ENCODE results near the gene RAD51B.

RAD51B gene

DNA sequence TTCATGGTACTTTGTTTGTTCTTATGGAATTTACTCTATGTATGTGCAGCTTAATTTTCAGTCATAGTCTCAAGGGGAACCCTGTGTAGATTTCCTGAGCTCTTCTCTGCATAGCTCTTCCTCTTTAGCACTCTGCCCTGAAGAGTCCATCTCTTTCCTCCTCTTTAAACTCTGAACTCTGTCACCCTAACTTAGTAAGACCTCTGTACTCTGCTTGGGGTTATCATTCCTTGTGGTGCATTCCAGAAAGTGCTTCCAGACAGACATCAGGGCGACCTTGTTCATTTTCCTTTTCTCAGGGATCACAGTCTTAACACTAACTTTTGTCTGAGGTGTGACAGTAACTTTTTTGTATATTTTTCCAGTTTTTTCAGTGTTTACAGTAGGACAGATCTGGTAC, 179.3 kb downstream of the RAD51B start:
- Histone ChIP-seq H3K4me3 (replicated peaks; ENCODE audit: low read depth, low read length) (no peak overlapping the region), H3K27me3 (replicated peaks; ENCODE audit: control insufficient read depth, insufficient read depth, low read length) (no peaks in the 10 kb centered on the region), H3K36me3 (ENCODE audit: control insufficient read depth, insufficient read depth, low read length) (no peaks in the 10 kb centered on the region)
- DNase-seq (ENCODE audit: extremely low read depth, insufficient read length) = no peak
- TF ChIP-seq, protein P1, sequence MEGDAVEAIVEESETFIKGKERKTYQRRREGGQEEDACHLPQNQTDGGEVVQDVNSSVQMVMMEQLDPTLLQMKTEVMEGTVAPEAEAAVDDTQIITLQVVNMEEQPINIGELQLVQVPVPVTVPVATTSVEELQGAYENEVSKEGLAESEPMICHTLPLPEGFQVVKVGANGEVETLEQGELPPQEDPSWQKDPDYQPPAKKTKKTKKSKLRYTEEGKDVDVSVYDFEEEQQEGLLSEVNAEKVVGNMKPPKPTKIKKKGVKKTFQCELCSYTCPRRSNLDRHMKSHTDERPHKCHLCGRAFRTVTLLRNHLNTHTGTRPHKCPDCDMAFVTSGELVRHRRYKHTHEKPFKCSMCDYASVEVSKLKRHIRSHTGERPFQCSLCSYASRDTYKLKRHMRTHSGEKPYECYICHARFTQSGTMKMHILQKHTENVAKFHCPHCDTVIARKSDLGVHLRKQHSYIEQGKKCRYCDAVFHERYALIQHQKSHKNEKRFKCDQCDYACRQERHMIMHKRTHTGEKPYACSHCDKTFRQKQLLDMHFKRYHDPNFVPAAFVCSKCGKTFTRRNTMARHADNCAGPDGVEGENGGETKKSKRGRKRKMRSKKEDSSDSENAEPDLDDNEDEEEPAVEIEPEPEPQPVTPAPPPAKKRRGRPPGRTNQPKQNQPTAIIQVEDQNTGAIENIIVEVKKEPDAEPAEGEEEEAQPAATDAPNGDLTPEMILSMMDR (IDR thresholded peaks at IDR 0.05; ENCODE audit: insufficient read depth, low read length, poor library complexity, severe bottlenecking) = no peak

DNA sequence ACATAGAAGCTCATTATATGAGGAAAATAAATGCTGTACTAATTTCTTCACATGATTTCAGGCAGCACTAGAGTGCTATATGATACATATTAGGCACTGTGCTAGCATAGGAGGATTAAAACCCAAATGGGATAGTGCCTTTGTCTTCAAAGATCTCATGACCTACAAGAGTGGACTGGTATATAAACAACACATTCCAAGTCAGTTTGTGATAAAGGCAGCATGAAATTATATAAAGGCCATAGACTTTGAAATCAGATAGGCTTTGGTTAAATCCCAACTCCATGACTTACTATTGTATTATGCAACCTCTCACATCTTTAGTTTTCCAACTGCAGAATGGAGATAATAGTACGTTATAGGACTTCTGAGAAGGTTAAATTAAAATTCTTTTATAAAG, 179.7 kb downstream of the RAD51B start:
- H3K27me3 ChIP-seq (replicated peaks; ENCODE audit: control insufficient read depth, insufficient read depth, low read length) = no peaks in the 10 kb centered on the region
- no peak overlapping the region for H3K4me3 ChIP-seq (replicated peaks; ENCODE audit: low read depth, low read length)
- H3K36me3 ChIP-seq (ENCODE audit: control insufficient read depth, insufficient read depth, low read length) = no peaks in the 10 kb centered on the region
- TF ChIP-seq, protein P1 (IDR thresholded peaks at IDR 0.05; ENCODE audit: insufficient read depth, low read length, poor library complexity, severe bottlenecking) = no peak
- no peak for DNase-seq (ENCODE audit: extremely low read depth, insufficient read length)

DNA sequence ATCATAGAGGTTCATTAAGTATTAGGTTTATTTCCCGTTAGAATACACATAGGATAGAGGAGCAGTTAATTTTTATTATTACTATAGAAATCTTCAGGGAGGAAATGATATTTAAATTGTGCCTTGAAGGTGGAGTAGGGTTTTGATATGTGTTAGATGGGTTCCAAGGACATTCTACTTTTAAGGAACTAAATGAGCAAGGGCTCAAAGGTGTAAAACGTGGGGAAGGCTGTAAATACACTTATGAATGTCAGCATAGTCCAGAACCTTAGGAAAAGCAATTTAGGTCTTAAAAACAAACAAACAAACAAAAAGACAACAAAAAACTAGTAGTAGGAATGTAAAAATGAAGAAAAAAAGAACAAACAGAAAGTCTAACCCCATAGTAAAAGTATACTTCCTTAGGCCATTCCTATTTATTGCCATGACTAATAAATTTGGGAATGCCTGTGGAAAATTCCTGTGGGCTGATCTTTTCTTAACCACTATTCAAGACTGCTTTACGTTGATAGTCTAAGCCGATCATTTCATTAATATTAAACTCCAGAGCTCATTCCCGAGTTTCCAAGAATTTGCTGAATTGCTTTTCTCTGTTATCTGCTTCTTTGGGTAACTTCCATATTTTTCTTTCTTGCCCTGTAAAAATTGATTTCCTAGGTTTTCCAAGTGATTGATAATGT, 180.3 kb downstream of the RAD51B start:
- Histone ChIP-seq H3K27me3 (replicated peaks; ENCODE audit: control insufficient read depth, insufficient read depth, low read length) (no peaks in the 10 kb centered on the region), H3K4me3 (replicated peaks; ENCODE audit: low read depth, low read length) (no peak overlapping the region), H3K36me3 (ENCODE audit: control insufficient read depth, insufficient read depth, low read length) (no peaks in the 10 kb centered on the region)
- no peak for DNase-seq (ENCODE audit: extremely low read depth, insufficient read length)
- TF ChIP-seq, protein P1 (IDR thresholded peaks at IDR 0.05; ENCODE audit: insufficient read depth, low read length, poor library complexity, severe bottlenecking) = no peak

DNA sequence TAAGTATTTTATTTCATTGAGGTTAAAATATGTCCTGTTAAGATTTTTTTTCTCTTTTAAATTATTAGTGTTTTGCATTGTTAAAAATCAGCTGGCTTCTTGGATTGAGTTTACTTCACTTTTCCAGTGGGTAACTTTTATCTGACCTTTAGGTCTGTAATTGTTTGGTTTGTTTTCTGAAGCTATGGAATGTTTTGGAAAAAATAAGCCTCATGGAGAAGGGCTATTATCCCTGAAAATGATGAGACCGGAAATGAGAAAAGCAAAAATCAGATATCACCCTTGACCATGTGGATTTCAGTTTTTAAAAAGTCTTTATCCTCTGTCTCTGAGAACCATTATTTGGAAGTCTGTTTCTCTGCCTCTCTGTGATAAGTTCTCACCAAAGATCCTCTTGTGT, 180.9 kb downstream of the RAD51B start:
- Histone ChIP-seq H3K27me3 (replicated peaks; ENCODE audit: control insufficient read depth, insufficient read depth, low read length) (no peaks in the 10 kb centered on the region), H3K36me3 (ENCODE audit: control insufficient read depth, insufficient read depth, low read length) (no peaks in the 10 kb centered on the region), H3K4me3 (replicated peaks; ENCODE audit: low read depth, low read length) (no peak overlapping the region)
- TF ChIP-seq, protein P1 (IDR thresholded peaks at IDR 0.05; ENCODE audit: insufficient read depth, low read length, poor library complexity, severe bottlenecking) = no peak
- no peak for DNase-seq (ENCODE audit: extremely low read depth, insufficient read length)

DNA sequence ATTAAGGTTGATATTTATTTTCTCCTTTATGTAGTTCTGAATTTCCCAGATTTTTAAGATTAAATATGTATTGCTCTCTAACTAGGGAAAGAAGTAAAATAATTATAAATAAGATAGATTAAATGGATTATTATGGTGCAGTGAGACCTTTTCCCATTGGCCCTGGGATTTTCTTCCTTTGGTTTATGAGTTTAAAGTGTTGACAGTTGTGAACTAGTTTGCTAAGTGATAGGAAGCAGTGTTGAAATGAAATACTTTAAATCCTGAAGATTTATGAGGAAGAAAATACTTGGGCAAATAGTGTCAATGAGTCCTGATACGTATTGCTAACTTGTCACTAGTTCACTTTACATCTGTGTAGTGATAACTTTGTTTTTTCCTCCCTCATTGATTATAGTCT, 188.9 kb downstream of the RAD51B start:
- no peaks in the 10 kb centered on the region for H3K27me3 ChIP-seq (replicated peaks; ENCODE audit: control insufficient read depth, insufficient read depth, low read length)
- DNase-seq (ENCODE audit: extremely low read depth, insufficient read length) = no peak
- no peaks in the 10 kb centered on the region for H3K36me3 ChIP-seq (ENCODE audit: control insufficient read depth, insufficient read depth, low read length)
- H3K4me3 ChIP-seq (replicated peaks; ENCODE audit: low read depth, low read length) = no peak overlapping the region
- TF ChIP-seq, protein P1 (IDR thresholded peaks at IDR 0.05; ENCODE audit: insufficient read depth, low read length, poor library complexity, severe bottlenecking) = no peak
